K562 (cell line): ENCODE measurements around the gene HLTF. TPM values are rescaled to one million over a fixed set of nuclear protein-coding genes. Genes with fewer than 3 reads are reported as not detected.

Experiments
- BCL6 ChIP-seq: fragments of 250-450 bp; sonication (Bioruptor Pico); IDR thresholded peaks from 2 replicates; pipeline ENCODE4 v1.4.0; 2020
- CCNT2 ChIP-seq: IDR thresholded peaks from 2 replicates; pipeline ENCODE4 v1.6.1; 2011; ENCODE audit warnings: borderline replicate concordance, low read depth, mild to moderate bottlenecking, moderate library complexity, mixed read lengths, low read length; ENCODE audit not compliant: insufficient read length; ENCODE audit errors: extremely low read depth
- ESRRA ChIP-seq: fragments of 450-650 bp; IDR thresholded peaks from 2 replicates; pipeline ENCODE4 v1.6.1; 2014; ENCODE audit warnings: low read depth, mild to moderate bottlenecking, moderate library complexity, borderline replicate concordance
- FOXA1 ChIP-seq: fragments of 450-650 bp; IDR thresholded peaks from 2 replicates; pipeline ENCODE4 v1.6.1; 2016; ENCODE audit warnings: mild to moderate bottlenecking, borderline replicate concordance
- MTA3 ChIP-seq: fragments of 450-650 bp; formaldehyde crosslinking; IDR thresholded peaks from 2 replicates; pipeline ENCODE4 v1.6.1; 2017; ENCODE audit warnings: mild to moderate bottlenecking, borderline replicate concordance
- MTF1 ChIP-seq: fragments of 250-450 bp; sonication (Bioruptor Pico); IDR thresholded peaks from 2 replicates; pipeline ENCODE4 v1.9.0; 2021; ENCODE audit warnings: moderate library complexity, mild to moderate bottlenecking, inconsistent platforms, borderline replicate concordance
- NEUROD1 ChIP-seq: fragments of 150-350 bp; IDR thresholded peaks from 2 replicates; pipeline ENCODE4 v1.6.1; 2014; ENCODE audit warnings: borderline replicate concordance, low read length, low read depth; ENCODE audit not compliant: partially characterized antibody
- OTX1 ChIP-seq: fragments of 450-650 bp; formaldehyde crosslinking; IDR thresholded peaks from 2 replicates; pipeline ENCODE4 v1.4.0; 2022; ENCODE audit warnings: mild to moderate bottlenecking
- PTBP1 ChIP-seq: fragments of 200-400 bp; formaldehyde crosslinking; IDR thresholded peaks from 2 replicates; pipeline ENCODE4 v1.6.1; 2017; ENCODE audit warnings: low read depth, low read length
- TBP ChIP-seq: optimal IDR thresholded peaks from 2 replicates; pipeline ENCODE3; 2011; ENCODE audit warnings: low read depth, low read length, improper control_type of control experiment
- ZBTB7A ChIP-seq: IDR thresholded peaks from 2 replicates; pipeline ENCODE4 v1.6.1; 2011; ENCODE audit warnings: low read depth, mild to moderate bottlenecking, low read length, moderate library complexity, borderline replicate concordance; ENCODE audit not compliant: control insufficient read depth
- ZNF77 ChIP-seq: fragments of 250-450 bp; sonication (Bioruptor Pico); IDR thresholded peaks from 2 replicates; pipeline ENCODE4 v1.5.0; 2020
- polyA plus RNA-seq, 8 experiments: library from polyadenylated mRNA; depleted of rRNA in 4 of 8; stranded (reverse) in 5 of 8; unstranded in 3 of 8; fragments of >200 nt; fragmentation: Nextera tagmentation in 2 of 8; fragmentation: Illumina TruSeq in 1 of 8; extraction: Ambion mirVana in 2 of 8; extraction: Trizol in 1 of 8; gene quantifications; 2 replicates each; pipeline versions ENCODE4 v1.2.1 to v1.2.3, GENCODE V29; 2011 to 2014; ENCODE audit warnings: inconsistent platforms in 1 of 8, missing spikeins in 1 of 8
- total RNA-seq, 7 experiments: library from RNA; depleted of rRNA in 6 of 7; stranded (reverse); fragments of >200 nt in 6 of 7; fragmentation: Illumina TruSeq in 2 of 7; extraction: Trizol in 2 of 7; gene quantifications; 2 replicates each; pipeline versions ENCODE4 v1.2.1 to v1.2.3, GENCODE V29; 2011 to 2021; ENCODE audit warnings: low replicate concordance in 1 of 7
- TF ChIP-seq, protein P1 (sequence below), 2 experiments: IDR thresholded peaks in 1 of 2; conservative IDR thresholded peaks in 1 of 2; 2 replicates each; pipeline ENCODE4 v1.6.1; 2016; ENCODE audit warnings: low read depth in 2 of 2, mild to moderate bottlenecking in 1 of 2, missing compliant biosample characterization in 1 of 2, missing genetic modification characterization in 1 of 2, moderate library complexity in 1 of 2
- TF ChIP-seq, protein P2 (sequence below): fragments of 450-650 bp; formaldehyde crosslinking; IDR thresholded peaks from 2 replicates; pipeline ENCODE4 v1.4.0; 2020; ENCODE audit warnings: mild to moderate bottlenecking, moderate library complexity
- TF ChIP-seq, protein P3 (sequence below): sonication (generic); formaldehyde crosslinking; IDR thresholded peaks from 2 replicates; pipeline ENCODE4 v1.9.0; 2022; ENCODE audit warnings: mild to moderate bottlenecking, missing genetic modification reagents
- TF ChIP-seq, protein P4 (sequence below): fragments of 450-650 bp; IDR thresholded peaks from 2 replicates; pipeline ENCODE4 v1.6.1; 2016; ENCODE audit warnings: mild to moderate bottlenecking
- TF ChIP-seq, protein P5 (sequence below): sonication (generic); IDR thresholded peaks from 2 replicates; pipeline ENCODE4 v1.6.1; 2016

The HLTF gene
- total and polyA plus RNA-seq, 9 of the 15 experiments (the other 6 are each of a cell fraction or from before 2014, with no cell fraction given), result 35.1 to 82.4 (median 50.4) TPM

DNA sequence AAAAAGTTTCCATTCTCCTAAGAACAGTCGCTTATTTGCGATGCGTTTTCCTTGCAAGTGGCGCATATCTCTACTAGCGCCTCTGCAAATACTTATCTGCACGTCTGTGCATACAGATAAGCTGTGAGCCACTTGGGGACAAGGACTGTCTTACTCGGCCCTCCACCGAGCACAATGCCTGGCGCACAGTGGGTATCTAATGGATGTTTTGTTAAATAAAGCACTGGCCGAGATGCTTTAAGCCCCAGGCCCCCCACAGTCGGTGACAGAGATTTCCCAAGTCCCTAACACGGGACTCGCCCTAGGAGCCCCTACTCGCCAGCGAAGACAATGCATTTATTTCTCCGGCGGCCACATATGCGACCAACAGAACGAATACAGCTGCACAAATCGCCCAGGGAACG lies 503 bp downstream of the HLTF start (continued):
- TF ChIP-seq, protein P1, sequence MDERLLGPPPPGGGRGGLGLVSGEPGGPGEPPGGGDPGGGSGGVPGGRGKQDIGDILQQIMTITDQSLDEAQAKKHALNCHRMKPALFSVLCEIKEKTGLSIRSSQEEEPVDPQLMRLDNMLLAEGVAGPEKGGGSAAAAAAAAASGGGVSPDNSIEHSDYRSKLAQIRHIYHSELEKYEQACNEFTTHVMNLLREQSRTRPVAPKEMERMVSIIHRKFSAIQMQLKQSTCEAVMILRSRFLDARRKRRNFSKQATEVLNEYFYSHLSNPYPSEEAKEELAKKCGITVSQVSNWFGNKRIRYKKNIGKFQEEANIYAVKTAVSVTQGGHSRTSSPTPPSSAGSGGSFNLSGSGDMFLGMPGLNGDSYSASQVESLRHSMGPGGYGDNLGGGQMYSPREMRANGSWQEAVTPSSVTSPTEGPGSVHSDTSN (CRISPR knock-in tag; IDR thresholded peaks at IDR 0.05; ENCODE audit: low read depth), result no peak
- TF ChIP-seq, protein P1 (tag; conservative IDR thresholded peaks at IDR 0.05; ENCODE audit: low read depth), result no peak; the same call in 1 of the 2 replicates
- TF ChIP-seq FOXA1, result no peak
- TF ChIP-seq BCL6 (CRISPR knock-in tag), result no peak
- TF ChIP-seq CCNT2, result peak; percentile 57
- TF ChIP-seq PTBP1, result no peak
- peak; percentile 49 for TF ChIP-seq TBP
- TF ChIP-seq, protein P2, sequence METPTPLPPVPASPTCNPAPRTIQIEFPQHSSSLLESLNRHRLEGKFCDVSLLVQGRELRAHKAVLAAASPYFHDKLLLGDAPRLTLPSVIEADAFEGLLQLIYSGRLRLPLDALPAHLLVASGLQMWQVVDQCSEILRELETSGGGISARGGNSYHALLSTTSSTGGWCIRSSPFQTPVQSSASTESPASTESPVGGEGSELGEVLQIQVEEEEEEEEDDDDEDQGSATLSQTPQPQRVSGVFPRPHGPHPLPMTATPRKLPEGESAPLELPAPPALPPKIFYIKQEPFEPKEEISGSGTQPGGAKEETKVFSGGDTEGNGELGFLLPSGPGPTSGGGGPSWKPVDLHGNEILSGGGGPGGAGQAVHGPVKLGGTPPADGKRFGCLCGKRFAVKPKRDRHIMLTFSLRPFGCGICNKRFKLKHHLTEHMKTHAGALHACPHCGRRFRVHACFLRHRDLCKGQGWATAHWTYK (CRISPR knock-in tag), result no peak
- TF ChIP-seq, protein P3, sequence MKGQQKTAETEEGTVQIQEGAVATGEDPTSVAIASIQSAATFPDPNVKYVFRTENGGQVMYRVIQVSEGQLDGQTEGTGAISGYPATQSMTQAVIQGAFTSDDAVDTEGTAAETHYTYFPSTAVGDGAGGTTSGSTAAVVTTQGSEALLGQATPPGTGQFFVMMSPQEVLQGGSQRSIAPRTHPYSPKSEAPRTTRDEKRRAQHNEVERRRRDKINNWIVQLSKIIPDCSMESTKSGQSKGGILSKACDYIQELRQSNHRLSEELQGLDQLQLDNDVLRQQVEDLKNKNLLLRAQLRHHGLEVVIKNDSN, result no peak
- no peak for TF ChIP-seq ESRRA
- TF ChIP-seq ZNF77 (CRISPR knock-in tag), result no peak
- peak; percentile 70 for TF ChIP-seq NEUROD1
- TF ChIP-seq, protein P4, sequence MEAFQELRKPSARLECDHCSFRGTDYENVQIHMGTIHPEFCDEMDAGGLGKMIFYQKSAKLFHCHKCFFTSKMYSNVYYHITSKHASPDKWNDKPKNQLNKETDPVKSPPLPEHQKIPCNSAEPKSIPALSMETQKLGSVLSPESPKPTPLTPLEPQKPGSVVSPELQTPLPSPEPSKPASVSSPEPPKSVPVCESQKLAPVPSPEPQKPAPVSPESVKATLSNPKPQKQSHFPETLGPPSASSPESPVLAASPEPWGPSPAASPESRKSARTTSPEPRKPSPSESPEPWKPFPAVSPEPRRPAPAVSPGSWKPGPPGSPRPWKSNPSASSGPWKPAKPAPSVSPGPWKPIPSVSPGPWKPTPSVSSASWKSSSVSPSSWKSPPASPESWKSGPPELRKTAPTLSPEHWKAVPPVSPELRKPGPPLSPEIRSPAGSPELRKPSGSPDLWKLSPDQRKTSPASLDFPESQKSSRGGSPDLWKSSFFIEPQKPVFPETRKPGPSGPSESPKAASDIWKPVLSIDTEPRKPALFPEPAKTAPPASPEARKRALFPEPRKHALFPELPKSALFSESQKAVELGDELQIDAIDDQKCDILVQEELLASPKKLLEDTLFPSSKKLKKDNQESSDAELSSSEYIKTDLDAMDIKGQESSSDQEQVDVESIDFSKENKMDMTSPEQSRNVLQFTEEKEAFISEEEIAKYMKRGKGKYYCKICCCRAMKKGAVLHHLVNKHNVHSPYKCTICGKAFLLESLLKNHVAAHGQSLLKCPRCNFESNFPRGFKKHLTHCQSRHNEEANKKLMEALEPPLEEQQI, result peak; percentile 83
- no peak for TF ChIP-seq MTF1 (CRISPR knock-in tag)
- 0 out of 2 replicates have a peak, but pooled peaks have one; percentile 17 for TF ChIP-seq ZBTB7A
- TF ChIP-seq, protein P5, sequence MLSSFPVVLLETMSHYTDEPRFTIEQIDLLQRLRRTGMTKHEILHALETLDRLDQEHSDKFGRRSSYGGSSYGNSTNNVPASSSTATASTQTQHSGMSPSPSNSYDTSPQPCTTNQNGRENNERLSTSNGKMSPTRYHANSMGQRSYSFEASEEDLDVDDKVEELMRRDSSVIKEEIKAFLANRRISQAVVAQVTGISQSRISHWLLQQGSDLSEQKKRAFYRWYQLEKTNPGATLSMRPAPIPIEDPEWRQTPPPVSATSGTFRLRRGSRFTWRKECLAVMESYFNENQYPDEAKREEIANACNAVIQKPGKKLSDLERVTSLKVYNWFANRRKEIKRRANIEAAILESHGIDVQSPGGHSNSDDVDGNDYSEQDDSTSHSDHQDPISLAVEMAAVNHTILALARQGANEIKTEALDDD, result no peak; the same call in 1 of the 2 replicates
- 0 out of 2 replicates have a peak, but pooled peaks have one; percentile 27 for TF ChIP-seq MTA3
- no peak for TF ChIP-seq OTX1 (CRISPR knock-in tag)
